ENCODE measurements around the gene MRPS18A. TPM values are rescaled to one million over a fixed set of nuclear protein-coding genes. Genes with fewer than 3 reads are reported as not detected.

The MRPS18A gene
- total RNA-seq, 3 donors from 2014 or later, result 37.7 to 63.2 (median 40.6) TPM

- H3K4me1 ChIP-seq, result peaks cover 3 to 6% of the 10 kb centered on the region in 2 donors
- H3K27me3 ChIP-seq, result no peaks in the 10 kb centered on the region
- H3K36me3 ChIP-seq, result no peaks in the 10 kb centered on the region
- TF ChIP-seq POLR2AphosphoS5 (IDR thresholded peaks at IDR 0.05), result no peak
- TF ChIP-seq POLR2A (IDR thresholded peaks at IDR 0.05), result no peak
- no peak for TF ChIP-seq CTCF (IDR thresholded peaks at IDR 0.05)
- intact Hi-C loops (cut with DNase I; ENCODE audit: low total_unique reads), result no loop called here
- H3K9me3 ChIP-seq, result no peaks in the 10 kb centered on the region
- DNase-seq (ENCODE audit: low spot score in 2 of 2), result no peak
- peak overlapping the region; percentile 72 to 90 (median 86) for H3K4me3 ChIP-seq
- H3K27ac ChIP-seq, result peak overlapping the region; percentile 79 to 88
Observed at GRCh38 chr6:43687079-43687436, 533 bp downstream of the MRPS18A start.

DNA sequence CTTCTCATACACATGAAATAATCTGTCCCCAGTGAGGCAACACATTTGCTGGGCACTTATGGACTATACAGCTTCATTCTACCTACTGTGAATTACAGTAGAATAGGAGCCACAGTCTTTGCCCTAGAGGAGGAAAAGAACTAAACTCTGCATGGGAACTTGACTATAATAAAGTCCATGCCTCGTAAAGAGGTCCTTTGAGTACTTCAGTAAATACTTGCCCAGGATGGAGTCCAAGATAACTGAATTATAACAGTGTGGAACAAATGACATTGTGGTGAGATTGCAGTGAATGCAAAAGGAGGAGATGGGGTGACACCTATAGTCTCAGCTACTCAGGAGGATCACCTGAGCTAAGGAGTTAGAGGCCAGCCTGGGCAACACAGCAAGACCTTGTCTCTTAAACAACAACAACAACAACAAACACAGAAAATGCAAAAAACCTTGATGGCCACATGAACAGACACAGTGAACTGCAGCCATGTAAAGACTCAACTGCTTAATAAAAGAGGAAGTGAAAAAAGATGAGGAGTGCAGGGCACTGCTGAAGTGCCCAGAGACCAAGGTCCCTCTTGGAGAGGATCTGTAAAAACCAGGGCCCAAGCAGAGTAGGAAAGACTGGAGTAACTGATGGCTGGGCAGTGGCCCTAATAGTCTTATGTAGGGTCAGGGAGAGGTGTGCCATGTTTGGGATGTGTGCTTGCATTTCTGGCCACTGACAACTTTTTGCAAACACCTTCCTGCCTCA, 3.7 kb downstream of the MRPS18A start:
- no peak for DNase-seq (ENCODE audit: low spot score in 2 of 2)
- no peaks in the 10 kb centered on the region for H3K27me3 ChIP-seq
- peaks cover 3 to 6% of the 10 kb centered on the region in 2 donors for H3K4me1 ChIP-seq
- no peak overlapping the region for H3K27ac ChIP-seq
- no peaks in the 10 kb centered on the region for H3K36me3 ChIP-seq
- intact Hi-C loops (cut with DNase I; ENCODE audit: low total_unique reads), result no loop called here
- no peak for TF ChIP-seq CTCF (IDR thresholded peaks at IDR 0.05)
- no peak overlapping the region for H3K4me3 ChIP-seq
- no peaks in the 10 kb centered on the region for H3K9me3 ChIP-seq

GRCh38 chr6:43682724-43683429, 4.7 kb downstream of the MRPS18A start:
- peak overlapping the region; percentile 0 to 8 for H3K27ac ChIP-seq
- H3K4me3 ChIP-seq, result no peak overlapping the region
- H3K9me3 ChIP-seq, result no peaks in the 10 kb centered on the region
- H3K27me3 ChIP-seq, result no peaks in the 10 kb centered on the region
- intact Hi-C loops (cut with DNase I; ENCODE audit: low total_unique reads), result no loop called here
- peaks cover 3 to 6% of the 10 kb centered on the region in 2 donors for H3K4me1 ChIP-seq
- TF ChIP-seq POLR2AphosphoS5 (IDR thresholded peaks at IDR 0.05) (no peak), POLR2A (IDR thresholded peaks at IDR 0.05) (no peak), CTCF (IDR thresholded peaks at IDR 0.05) (no peak)
- H3K36me3 ChIP-seq, result no peaks in the 10 kb centered on the region
- no peak for DNase-seq (ENCODE audit: low spot score in 2 of 2)

DNA sequence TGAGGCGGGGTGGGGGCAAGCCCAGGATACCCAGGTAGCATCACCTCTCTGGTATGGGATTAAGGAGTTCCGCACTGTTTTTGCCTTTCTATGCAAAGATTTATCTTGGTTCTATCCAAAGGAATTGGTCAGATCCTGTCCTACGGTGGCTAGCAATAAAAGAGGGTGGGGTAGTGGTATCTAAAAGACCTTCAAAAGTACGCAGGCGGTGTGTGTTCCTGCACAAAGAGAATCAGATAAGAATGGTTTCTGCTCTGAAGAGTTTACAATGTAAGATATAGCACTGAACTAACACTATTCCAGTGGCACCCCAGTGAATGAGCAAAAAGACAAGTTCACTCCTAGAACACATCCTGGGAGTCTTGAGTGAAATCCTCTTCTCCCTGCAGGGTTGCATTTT, 6.3 kb downstream of the MRPS18A start:
- no peaks in the 10 kb centered on the region for H3K27me3 ChIP-seq

More for the DNA sequence above, 6.3 kb downstream of the MRPS18A start:
- Histone ChIP-seq H3K4me1 (no peaks in the 10 kb centered on the region), H3K36me3 (no peaks in the 10 kb centered on the region), H3K9me3 (no peaks in the 10 kb centered on the region), H3K27ac (no peak overlapping the region), H3K4me3 (no peak overlapping the region)
- DNase-seq (ENCODE audit: low spot score in 2 of 2), result no peak
- TF ChIP-seq CTCF (IDR thresholded peaks at IDR 0.05) (no peak), POLR2AphosphoS5 (IDR thresholded peaks at IDR 0.05) (no peak), POLR2A (IDR thresholded peaks at IDR 0.05) (no peak)
- intact Hi-C loops (cut with DNase I; ENCODE audit: low total_unique reads), result no loop called here
